HL-60 (cell line): ENCODE results near the gene COL25A1.

ENCODE experiments used
- POLR2AphosphoS5 ChIP-seq: IDR thresholded peaks from 2 replicates; pipeline ENCODE4 v1.6.1; 2012; ENCODE audit warnings: low read depth
- SPI1 ChIP-seq: IDR thresholded peaks from 2 replicates; pipeline ENCODE4 v1.6.1; 2012; ENCODE audit warnings: low read depth, mild to moderate bottlenecking, borderline replicate concordance
- TF ChIP-seq, protein P1 (sequence below): IDR thresholded peaks from one replicate; pipeline ENCODE4 v1.5.1; 2011; ENCODE audit warnings: low read length, control low read depth, inconsistent platforms; ENCODE audit not compliant: insufficient read depth

DNA sequence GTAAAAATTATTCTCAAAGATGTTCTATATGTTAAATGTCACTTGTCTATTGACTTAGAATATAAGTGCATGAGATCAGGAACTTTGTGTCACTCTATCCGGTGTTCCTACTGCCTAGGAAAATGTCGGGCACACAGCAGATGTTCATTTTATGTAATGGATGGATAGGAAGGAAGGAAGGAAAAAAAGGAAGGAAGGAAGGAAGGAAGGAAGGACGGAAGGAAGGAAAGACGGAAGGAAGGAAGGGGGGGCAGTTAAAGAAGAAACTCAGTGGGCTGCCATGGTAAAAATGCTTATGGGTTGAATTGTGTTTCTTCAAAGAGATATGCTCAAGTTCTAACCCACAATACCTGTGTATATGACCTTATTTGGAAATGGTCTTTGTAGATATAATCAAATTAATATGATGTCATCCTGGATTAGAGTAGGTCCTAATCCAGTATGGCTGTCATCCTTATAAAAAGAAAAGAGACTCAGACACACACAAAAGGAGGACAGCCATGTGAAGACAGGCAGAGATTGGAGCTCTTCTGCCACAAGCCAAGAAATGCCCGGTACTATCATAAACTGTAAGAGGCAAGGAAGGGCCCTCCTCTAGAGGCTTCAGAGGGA lies 86.3 kb downstream of the COL25A1 start:
- TF ChIP-seq, protein P1, sequence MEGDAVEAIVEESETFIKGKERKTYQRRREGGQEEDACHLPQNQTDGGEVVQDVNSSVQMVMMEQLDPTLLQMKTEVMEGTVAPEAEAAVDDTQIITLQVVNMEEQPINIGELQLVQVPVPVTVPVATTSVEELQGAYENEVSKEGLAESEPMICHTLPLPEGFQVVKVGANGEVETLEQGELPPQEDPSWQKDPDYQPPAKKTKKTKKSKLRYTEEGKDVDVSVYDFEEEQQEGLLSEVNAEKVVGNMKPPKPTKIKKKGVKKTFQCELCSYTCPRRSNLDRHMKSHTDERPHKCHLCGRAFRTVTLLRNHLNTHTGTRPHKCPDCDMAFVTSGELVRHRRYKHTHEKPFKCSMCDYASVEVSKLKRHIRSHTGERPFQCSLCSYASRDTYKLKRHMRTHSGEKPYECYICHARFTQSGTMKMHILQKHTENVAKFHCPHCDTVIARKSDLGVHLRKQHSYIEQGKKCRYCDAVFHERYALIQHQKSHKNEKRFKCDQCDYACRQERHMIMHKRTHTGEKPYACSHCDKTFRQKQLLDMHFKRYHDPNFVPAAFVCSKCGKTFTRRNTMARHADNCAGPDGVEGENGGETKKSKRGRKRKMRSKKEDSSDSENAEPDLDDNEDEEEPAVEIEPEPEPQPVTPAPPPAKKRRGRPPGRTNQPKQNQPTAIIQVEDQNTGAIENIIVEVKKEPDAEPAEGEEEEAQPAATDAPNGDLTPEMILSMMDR: no peak
- TF ChIP-seq POLR2AphosphoS5: no peak
- TF ChIP-seq SPI1: no peak
